ENCODE measurements around the gene FZD4.

GRCh38 chr11:86898689-86899088, 56.5 kb downstream of the FZD4 start:
- no peak for TF ChIP-seq CTCF (conservative IDR thresholded peaks at IDR 0.05; ENCODE audit: low read length)
- no peak for TF ChIP-seq EZH2phosphoT487 (IDR thresholded peaks at IDR 0.05; ENCODE audit: borderline replicate concordance, low read depth, low read length)

Measured in OCI-LY7 (cell line).